Activated gamma-delta T cell treated with anti-CD3 and anti-CD28 coated beads, Interleukin-2, amount 50 U/mL, for 16 hours (primary cell): ENCODE measurements around the gene POLR3GL.
"Not testable (repeated sequence)": the region's sequence is repeated elsewhere in the genome, so short reads cannot be mapped to it uniquely, and the experiment has no call there.

Source experiments
- DNase-seq: peaks from one replicate; pipeline ENCODE4 v3.0.0-alpha.2; 2020; ENCODE audit warnings: low read depth

POLR3GL gene

GRCh38 chr1:146021050-146021445 is 56.6 kb downstream of the POLR3GL start:
- DNase-seq: no peak

GRCh38 chr1:146021622-146022402 is 57.3 kb downstream of the POLR3GL start, which contains the start of gene HJV:
Gene HJV, minus strand, starts transcription at chr1:146021735. Its CDS starts 1,504 bp downstream, at chr1:146020231.
- DNase-seq: no peak

GRCh38 chr1:146022403-146023127 is 58.1 kb downstream of the POLR3GL start:
- no peak for DNase-seq

- not testable (repeated sequence) for DNase-seq
Observed at GRCh38 chr1:146025787-146026495, 61.5 kb downstream of the POLR3GL start.

- DNase-seq: not testable (repeated sequence)
Observed at GRCh38 chr1:146026650-146027049, 62.2 kb downstream of the POLR3GL start.
